GM19438 (cell line): ENCODE measurements around the gene LRRC8C.

Source experiments
- ATAC-seq: cut with Tn5 transposase; IDR thresholded peaks from one replicate; pipeline ENCODE4 v1.9.1; 2021; ENCODE audit warnings: low read depth; ENCODE audit not compliant: unreplicated experiment

The LRRC8C gene

DNA sequence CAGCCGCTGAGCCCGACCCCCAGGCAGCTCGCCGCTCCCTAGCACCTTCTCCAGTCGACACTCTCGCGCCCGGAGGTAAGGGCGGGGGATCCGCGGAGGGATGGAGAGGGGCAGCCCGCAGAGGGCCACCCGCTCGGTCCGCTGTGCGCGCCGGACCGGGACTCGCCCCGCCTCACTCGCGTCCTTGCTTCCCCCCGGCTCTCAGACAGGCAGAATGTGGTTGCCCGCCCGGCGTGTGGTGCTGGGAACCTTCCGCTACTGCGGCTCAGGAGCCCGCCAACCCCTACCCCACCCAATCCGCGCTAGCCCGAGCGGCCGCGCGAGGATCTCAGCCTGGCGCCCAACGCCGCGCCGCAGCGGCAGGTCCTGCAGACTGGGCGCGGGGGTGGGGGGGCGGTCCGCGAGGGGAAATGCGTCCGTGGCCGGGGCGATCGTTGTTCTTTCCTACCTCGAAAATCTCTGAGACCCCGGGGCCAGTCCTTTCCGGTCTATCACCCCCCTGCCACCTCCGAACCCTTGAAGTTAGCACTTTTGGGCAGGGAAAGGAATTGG lies 404 bp downstream of the LRRC8C start:
- peak; percentile 57 for ATAC-seq

DNA sequence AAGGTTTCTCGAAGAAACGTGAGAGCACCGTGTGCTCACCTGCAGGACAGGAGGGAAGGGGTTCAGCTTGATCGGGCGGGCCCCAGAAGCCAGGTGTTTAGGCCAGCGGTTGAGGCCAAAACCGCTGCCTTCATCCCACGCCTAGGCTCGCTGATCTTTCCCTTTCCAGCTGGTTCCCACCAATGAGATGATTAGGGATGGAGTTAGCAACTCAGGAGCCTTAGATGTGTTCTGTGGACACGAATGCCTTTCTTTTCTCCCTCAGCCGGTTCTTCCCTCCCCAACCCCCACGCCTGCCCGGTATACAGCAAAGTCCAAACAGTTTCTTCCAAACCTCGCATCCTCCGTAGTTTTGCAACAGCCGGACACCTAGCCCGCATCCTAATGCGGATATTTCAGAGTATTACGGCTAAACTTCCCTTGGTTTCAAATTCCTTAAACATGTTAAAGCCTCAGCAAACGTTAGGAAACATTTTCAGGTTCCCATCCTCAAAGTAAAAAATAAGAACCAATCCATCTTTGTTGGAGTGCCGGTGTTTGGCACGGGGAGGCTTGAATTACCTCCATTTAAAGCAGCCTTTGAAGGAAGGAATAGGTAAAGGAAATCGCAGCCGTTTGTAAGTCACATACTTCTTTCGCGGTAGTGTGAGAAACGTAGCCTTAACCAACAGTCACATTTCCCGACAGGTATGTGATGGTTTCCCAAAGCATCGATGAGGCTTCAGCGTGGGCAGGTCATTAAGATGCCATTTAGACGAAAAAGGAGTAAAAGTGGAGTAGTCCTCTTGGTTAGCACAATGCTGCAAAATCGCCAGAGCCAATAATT lies 1.1 kb downstream of the LRRC8C start:
- peak; percentile 5 for ATAC-seq

DNA sequence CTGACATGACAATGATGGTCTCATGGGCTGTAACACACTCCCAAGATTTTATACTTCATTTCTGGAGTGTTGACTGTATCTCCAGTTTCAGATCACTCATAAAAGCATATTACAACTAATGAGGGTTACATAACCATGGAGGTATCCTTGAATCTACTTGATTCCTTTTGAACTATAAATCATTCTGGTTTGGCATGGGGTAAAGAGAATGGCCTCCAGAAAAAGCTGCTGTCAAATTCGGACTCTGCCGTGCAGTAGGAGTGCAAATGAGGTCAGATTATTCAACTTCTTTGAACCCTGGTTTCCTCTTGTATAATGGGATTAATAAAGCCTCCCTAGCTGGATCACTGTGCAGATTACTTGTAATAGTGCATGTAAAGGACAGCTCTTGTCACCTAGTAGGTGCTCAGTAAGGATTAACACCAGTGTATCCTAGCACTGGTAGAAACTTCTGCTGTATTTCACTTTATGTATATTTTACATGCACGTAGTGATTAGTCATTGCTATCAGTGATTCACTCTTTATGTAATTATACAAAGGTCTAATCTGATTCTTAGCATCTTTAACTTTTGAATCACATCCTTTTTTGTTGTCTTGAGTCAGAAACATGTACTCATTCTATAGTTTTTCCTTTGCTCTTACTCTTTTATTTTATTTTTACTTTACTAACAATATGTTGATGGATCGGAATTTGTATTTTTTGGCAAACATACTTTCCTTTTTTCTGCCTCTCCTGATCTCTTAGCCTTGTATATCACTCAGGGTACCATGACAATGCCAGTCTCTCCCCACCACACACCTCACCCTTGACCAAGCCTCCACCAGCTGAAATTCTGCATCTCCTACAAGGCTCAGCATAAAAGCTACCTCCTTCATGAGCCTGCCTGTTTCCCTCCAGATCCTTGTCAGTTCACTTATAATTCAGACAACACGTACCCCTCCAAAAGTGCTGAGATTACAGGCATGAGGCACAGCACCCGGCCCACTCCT lies 3.2 kb downstream of the LRRC8C start:
- no peak for ATAC-seq

DNA sequence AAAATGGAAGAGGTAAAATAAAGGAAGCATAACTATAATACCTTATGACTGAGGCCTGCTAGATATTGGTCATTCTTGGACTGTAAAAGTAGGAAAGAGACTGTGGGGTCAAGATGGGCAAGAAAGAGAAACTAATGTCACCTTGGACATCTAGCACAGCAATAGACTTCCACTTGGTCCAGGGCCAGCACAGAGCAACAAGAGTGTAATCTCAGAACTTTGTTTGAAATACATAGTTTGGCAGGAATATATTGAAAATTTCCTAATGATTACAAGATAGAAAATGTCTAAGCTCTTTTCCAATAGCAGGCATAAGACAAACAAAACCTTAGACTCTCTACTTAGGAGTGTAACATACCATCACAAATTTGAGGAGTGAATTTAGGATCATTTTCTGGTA lies 4.6 kb downstream of the LRRC8C start:
- no peak for ATAC-seq

DNA sequence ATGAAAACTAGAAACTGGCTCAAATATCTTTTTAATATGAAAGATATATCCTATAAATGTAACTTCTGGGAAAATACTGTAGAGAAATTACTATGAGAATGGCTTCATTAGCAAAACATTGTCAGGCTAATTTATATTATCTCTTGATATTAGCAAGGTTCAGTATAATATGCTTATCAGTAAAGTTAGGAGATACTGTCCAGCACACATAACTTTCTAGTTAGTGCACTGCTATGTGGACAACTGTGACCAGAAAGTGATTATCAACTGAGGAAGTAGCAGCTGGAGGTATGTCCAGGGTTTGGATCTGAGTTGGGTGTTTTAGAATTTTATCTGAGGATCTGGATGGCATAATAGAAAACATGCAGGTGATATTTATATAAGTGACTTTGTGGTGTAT lies 7.5 kb downstream of the LRRC8C start:
- no peak for ATAC-seq

DNA sequence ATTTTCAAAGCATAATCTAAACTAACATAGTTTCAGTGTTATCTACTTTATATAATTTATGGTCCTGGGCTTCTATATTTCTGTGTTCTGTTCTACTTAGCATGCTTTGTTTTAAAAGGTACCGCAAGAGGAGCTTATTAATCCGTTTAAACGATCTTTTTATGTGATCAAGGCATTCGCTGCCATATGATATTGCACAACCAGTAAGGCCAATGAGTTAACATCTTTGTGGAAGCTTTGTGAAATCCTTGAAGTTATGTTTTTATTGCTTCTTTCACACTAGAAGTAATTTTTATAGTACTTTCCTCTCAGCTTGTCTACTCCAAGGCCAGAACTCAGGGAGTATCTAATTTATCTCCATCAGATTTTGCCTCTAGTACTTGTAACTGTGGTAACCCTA lies 8.9 kb downstream of the LRRC8C start:
- ATAC-seq = no peak

DNA sequence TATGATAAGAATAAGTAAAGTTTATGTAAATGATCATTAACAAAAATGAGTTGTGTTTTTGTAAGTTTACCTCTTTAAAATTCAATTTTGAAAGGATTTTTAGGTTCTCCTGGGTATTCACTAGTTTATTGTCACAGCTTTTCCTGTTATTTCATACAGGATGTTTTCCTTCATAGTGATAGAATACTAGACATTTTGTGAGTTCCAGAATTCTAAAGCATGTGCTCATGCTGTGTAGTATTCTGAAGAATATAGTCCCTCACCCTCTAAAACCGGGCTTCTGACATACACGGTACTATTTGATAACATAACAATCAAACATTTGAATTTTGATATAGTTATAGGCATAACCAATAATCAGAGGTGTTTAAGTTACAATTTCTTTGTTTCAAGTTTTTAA lies 10.7 kb downstream of the LRRC8C start:
- ATAC-seq = no peak

DNA sequence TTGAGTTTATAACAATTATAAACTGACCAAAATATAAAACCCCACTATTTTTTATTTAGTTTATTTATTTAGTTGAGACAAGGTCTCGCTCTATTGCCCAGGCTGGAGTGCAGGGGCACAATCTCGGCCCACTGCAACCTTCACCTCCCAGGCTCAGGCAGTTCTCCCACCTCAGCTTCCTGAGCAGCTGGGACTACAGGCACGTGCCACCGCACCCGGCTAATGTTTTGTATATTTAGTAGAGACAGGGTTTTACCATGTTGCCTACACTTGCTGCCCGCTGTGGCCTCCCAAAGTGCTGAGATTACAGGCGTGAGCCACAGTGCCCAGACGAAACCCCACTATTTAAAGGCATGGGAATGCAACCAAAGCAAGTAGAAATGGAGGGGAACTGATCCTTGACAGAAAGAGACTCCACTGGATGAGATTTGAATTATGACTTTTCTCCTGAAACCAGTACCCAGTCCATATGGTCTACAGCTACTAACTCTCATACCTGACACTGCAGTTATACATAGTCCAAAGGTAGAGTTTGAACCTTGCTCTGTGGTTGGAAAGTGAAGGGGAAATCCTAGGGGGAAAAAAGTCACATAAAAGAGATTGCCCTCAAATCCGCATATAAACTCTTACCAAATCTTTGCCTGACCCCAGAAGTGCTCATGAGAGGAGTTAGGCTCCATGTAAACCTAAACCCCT lies 11.3 kb downstream of the LRRC8C start:
- no peak for ATAC-seq

DNA sequence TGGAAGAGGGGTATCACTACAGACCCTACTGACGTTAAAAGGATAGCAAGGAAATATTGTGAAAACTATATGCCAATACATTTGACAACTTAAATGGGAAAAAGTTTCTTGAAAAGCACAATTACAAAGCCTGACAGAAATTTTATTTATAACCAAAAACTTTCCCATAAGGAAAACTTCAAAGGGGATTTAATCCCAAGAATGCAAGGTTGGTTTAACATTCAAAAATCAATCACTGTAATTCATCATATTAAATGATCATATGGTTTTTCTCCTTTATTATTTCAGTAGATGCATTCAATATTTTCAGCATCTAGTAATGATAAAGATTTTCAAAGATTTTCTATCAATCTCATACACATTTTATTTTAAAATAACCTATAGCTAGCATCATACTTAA lies 13.3 kb downstream of the LRRC8C start:
- no peak for ATAC-seq

DNA sequence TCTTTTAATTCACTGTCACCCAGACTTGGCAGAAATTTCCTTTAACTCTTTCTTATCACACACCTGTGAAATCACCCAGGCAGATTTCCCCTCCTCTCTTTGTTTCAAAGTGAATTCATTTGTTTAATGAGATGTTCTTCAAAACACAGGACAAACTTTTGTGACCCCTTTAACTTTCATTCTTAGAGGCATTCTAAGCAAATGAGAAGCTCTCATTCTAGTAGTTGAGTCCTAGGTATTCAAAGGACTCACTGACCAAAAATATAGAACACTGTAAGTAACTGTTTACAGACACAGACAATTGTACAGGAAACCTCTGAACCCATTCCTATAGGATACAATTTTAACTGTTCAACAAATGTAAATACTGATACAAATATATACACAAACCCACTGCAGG lies 16.9 kb downstream of the LRRC8C start:
- ATAC-seq = no peak

DNA sequence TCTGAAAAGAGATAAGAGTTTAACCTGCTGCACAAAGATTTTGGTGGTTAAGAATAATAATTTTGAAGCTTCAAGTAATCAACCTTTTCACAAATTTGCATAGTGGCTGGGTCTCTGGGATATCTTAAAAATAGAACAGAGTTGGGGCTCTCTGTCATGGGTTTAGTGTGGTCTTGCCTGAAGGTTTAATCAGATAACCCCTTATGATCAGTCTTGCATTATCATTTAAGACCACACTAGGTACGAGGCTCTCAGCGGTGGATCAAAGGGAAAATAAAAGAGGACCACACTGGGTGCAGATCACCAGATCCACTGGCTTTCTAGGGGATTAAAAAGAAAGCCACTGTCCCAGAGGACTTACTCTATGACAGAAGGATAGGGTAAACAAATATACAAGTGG lies 19.5 kb downstream of the LRRC8C start:
- ATAC-seq = no peak

DNA sequence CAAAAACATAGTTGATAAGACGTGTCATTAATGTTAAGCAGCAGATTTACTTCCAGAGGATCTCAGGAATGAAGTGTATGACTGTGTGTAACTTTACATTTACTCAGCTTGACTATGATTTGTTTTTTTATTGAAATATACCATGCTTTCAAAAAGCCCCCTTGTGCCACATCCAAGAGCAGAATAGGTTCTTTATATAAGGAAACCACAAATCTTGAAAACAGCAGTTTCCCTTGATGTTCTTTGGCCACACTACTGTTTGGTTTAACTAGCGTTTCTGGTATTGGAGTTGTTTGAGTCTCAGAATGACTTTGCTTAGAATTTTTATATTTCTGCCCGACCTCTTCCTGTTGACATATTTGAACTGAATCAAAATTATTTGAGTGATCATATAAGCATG lies 25.0 kb downstream of the LRRC8C start:
- ATAC-seq = no peak

DNA sequence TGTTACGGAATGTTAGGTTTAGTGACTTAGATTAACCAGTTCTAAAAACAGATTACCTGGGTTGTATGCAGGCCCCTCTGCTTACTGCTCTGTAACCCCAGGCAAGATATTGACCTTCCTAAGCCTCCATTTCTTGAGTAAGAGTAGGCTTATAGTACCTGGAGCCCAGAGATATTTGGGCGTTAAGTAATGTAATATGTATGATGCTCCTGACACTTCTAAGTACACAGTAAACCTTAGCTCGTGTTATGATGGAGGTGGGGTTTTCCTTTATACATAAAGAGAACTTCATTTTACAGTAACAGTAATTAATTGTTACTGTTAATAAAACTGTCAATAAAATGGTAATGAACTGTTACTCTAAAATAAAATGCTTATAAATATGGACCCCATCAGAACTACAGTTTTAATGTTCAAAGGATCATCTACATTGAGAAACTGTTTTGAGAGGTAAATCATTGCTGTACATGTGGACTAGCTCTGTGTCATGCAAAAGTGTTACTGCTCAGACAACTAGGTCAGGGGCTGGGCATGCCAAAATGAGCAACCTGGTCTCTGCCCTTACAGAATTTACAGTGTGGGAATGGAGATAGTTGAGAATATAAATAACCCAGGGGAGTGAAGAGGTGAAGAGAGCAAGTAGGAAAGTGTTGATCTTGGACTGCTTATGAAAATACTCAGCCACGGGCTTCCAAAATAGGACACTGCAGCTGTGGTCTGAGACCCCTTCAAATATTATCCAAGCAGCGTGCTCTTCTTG lies 26.6 kb downstream of the LRRC8C start:
- ATAC-seq = no peak

DNA sequence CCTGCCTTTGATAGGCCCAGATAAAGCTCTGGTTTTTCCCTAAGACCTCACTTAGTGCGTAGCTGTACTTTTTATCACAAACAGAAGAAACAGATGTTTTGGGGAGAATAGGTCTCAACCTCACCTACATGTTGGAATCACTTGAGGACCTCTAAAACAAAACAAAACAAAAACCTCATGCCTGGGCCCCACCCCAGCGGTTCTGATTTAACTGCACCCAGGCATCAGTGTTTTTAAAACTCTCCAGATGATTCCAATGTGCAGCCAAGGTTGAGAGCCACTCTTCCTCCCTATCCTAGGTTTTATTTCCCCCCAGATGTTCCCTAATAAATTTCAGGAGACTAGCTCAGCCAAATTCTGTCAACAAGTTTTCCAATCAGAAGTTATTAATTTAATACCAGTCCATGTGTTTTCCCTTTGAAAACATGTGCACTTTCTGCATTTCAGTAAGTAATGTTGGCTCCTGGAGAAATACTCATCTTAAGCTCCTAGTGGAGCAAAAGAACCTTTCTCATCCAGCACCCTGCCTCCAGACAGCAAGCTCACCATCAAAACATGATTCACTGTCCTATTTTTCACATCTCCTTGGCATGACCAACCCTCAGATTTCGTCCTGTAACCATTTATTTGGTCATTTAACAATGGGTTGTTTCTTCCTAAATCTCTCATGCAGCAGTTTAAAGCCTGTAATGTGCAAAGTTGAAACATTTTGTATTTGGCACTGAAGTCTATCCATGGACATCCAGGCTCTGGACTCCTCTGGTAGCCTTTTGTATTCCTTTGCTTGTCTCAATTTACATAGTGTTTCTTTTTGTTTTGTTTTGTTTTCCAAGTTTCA lies 27.5 kb downstream of the LRRC8C start:
- no peak for ATAC-seq

DNA sequence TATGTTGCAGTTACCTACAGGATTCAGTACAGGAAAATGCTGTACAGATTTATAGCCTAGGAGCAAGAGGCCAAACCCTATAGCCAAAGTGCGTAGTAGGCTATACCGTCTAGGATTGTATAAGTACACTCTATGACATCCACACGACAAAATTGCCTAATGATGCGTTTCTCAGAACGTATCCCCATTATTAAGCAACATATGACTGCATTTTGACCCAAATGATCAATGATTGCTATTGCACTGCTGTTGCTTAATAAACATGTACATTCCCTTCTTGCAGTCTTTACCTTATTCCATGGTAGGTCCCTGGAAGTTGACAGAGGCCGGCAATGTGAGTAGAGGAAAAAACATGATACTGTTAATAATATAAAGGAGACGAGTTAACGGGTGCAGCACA lies 33.0 kb downstream of the LRRC8C start:
- no peak for ATAC-seq

DNA sequence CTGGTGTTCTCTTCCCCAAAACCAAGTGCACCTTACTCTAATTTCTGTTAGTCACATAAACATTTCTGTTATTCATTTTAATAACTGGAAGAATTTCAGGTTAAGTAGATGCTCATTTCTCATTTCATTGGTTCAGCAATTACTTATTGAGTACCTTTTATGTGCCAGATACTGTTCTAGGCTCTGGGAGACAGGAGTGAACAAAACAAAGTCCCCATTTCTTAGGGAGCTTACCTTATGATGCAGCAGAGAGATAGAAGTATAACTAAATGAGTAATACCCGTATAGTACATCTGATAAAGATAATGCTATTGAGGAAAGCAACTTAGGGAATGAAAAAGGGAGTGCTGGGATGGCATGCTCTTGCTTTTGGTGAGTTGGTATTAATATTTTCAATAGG lies 33.7 kb downstream of the LRRC8C start:
- ATAC-seq = no peak

DNA sequence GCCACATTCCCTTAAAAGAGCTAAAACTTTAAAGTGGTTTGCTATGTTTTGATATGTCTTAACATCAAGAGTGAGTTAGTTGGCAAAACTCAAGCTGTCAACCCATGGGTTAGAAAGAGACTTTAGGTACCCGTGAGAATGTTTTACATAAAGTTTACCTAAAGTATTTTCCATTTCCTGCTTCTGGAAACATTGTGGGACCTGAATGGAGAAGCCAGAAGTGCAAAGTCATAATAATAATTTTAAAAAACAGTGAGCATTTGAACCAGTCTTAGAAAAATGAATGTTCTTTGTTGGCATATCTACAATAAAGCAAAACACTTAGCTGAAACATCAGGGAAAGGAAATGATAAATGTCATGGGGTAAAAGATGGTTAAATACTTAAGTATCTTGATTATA lies 34.8 kb downstream of the LRRC8C start:
- ATAC-seq = no peak

DNA sequence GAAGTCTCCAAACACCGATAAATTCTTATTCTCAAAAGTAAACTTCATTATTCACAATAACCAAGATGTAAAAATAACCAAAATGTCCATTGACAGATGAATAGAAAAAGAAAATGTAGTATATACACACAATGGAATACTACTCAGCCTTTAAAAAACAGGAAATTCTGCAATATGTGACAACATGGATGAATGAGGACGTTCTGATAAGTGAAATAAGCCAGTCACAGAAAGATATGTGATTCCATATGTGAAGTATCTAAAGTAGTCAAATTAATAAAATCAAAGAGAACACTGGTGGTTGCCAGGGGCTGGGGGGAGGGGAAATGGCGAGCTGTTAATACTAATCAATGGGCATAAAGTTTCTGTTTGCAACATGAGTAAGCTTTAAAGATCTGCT lies 36.0 kb downstream of the LRRC8C start:
- ATAC-seq = no peak

DNA sequence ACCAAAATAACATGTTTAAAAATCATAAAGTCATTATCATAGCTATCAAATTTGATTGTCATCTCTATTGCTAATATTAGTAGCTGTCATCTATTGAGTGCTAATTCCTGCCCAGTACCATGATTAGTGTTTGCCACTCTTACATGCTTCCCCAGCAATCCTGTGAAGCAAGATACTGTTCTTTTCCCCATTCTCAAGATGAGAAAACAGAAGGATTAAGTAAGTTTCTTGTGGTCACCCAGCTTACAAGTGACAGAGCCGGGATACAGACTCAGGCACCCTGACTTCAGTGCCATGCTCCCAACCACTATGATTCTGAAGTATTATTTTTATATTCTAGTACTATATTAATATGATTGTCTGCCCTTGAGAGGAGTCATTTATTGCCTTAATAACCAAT lies 36.5 kb downstream of the LRRC8C start:
- no peak for ATAC-seq
